Gastroesophageal sphincter (tissue), 4 donors: ENCODE measurements around the gene LRP6. TPM values are rescaled to one million over a fixed set of nuclear protein-coding genes. Genes with fewer than 3 reads are reported as not detected.
A peak's percentile ranks its signal among the peaks of the same experiment; 100 is the strongest.
"Not testable (repeated sequence)": the region's sequence is repeated elsewhere in the genome, so short reads cannot be mapped to it uniquely, and the experiment has no call there.

Experiments used
- ATAC-seq: fragments of 150-250 bp; one replicate; pipeline ENCODE4 v1.9.1; 2016; ENCODE audit warnings: mild to moderate bottlenecking, moderate library complexity
- H3K27ac ChIP-seq, 4 donors: fragments of 200-600 bp; sonication (generic) in 3 of 4; 1 replicate in 3 of 4; 2 replicates in 1 of 4; pipeline ENCODE4 v1.5.1; 2016 to 2019
- H3K27me3 ChIP-seq: fragments of 200-600 bp; sonication (generic); one replicate; pipeline ENCODE4 v1.5.1; 2019
- H3K36me3 ChIP-seq, 2 donors: fragments of 200-600 bp; sonication (generic); one replicate each; pipeline ENCODE4 v1.5.1; 2019; ENCODE audit warnings: control low read depth in 1 of 2
- H3K4me1 ChIP-seq, 3 donors: fragments of 200-600 bp; sonication (generic); 1 replicate in 2 of 3; 2 replicates in 1 of 3; pipeline ENCODE4 v1.5.1; 2016 to 2019; ENCODE audit warnings: control low read depth in 2 of 3
- H3K4me3 ChIP-seq, 2 donors: fragments of 200-600 bp; sonication (generic); one replicate each; pipeline ENCODE4 v1.5.1; 2019; ENCODE audit warnings: mild to moderate bottlenecking in 1 of 2, moderate library complexity in 1 of 2
- H3K9me3 ChIP-seq, 3 donors: fragments of 200-600 bp; sonication (generic); one replicate each; pipeline ENCODE4 v1.5.1; 2017 to 2019; ENCODE audit warnings: control low read depth in 2 of 3
- CTCF ChIP-seq, 4 experiments: fragments of 200-600 bp in 2 of 4; fragments of 450-650 bp in 2 of 4; sonication (generic) in 1 of 4; IDR thresholded peaks; one replicate each; pipeline ENCODE4 v1.5.1; 2017 to 2019; ENCODE audit warnings: antibody characterized with exemption in 4 of 4, mild to moderate bottlenecking in 2 of 4, moderate library complexity in 2 of 4
- EP300 ChIP-seq: sonication (generic); formaldehyde crosslinking; IDR thresholded peaks from one replicate; pipeline ENCODE4 v1.6.1; 2017; ENCODE audit warnings: antibody characterized with exemption, mild to moderate bottlenecking
- POLR2A ChIP-seq, 2 donors: fragments of 450-650 bp; IDR thresholded peaks; one replicate each; pipeline ENCODE4 v1.6.1; 2017; ENCODE audit warnings: antibody characterized with exemption in 2 of 2, mild to moderate bottlenecking in 2 of 2, moderate library complexity in 1 of 2
- POLR2AphosphoS5 ChIP-seq: sonication (generic); formaldehyde crosslinking; IDR thresholded peaks from one replicate; pipeline ENCODE4 v1.6.1; 2017; ENCODE audit warnings: antibody characterized with exemption
- WGBS, 2 donors: methylation state at CpG; one replicate each; pipeline ENCODE4 v1.1.5; 2018; ENCODE audit warnings: low coverage in 1 of 2; 5-methylcytosine and 5-hydroxymethylcytosine counted together
- total RNA-seq, 4 donors: library from RNA; depleted of rRNA; stranded (reverse); fragments of >200 nt; gene quantifications; one replicate each; pipeline ENCODE4 v1.1.0, GENCODE V29; 2016

Gene LRP6
- 10 to 100 TPM; 34.5 to 58.5 (median 42.6) TPM for total RNA-seq

GRCh38 chr12:12266873-12267741 is at the start of gene LRP6:
TSS of gene LRP6 (minus strand) at chr12:12267044. CDS start at chr12:12266735, 309 bp downstream.
- peak; percentile 58 to 67 for TF ChIP-seq POLR2A (IDR thresholded peaks at IDR 0.05)
- peak in 3 of 4 experiments; percentile 12 to 39 (median 21) for TF ChIP-seq CTCF (IDR thresholded peaks at IDR 0.05)
- TF ChIP-seq POLR2AphosphoS5, result peak; percentile 70
- TF ChIP-seq EP300, result no peak
- Histone ChIP-seq H3K4me3 (peak within 1 kb of the TSS; percentile 61 to 66), H3K27ac (peak within 1 kb of the TSS; percentile 88 to 99 (median 99)), H3K27me3 (no peaks in the 10 kb centered on the region), H3K4me1 (peaks cover 0 to 33% (median 0%) of the 10 kb centered on the region in 3 donors), H3K9me3 (no peaks in the 10 kb centered on the region), H3K36me3 (no peaks in the 10 kb centered on the region)
- ATAC-seq, result peak; percentile 96
- 0% methylated on average over 14 of the region's 92 CpGs; no CpG with 5 or more reads in 1 of the 2 donors for WGBS, 2 donors

GRCh38 chr12:12315838-12316237 is 49.0 kb upstream of the LRP6 start:
- Histone ChIP-seq H3K36me3 (no peaks in the 10 kb centered on the region), H3K9me3 (no peaks in the 10 kb centered on the region)

GRCh38 chr12:12310695-12311094 is 43.9 kb upstream of the LRP6 start:
- ATAC-seq, H3K36me3 ChIP-seq: not testable (repeated sequence)

More at GRCh38 chr12:12315838-12316237, 49.0 kb upstream of the LRP6 start:
- no peak for ATAC-seq
- Histone ChIP-seq H3K4me1 (peaks cover 0 to 6% (median 0%) of the 10 kb centered on the region in 3 donors), H3K4me3 (no peak overlapping the region), H3K27me3 (no peaks in the 10 kb centered on the region), H3K27ac (no peak overlapping the region)
- no peak for TF ChIP-seq CTCF (IDR thresholded peaks at IDR 0.05)

GRCh38 chr12:12305568-12306300 is 38.9 kb upstream of the LRP6 start:
- WGBS, 2 donors, result 89 to 96% methylated on average over 4 to 7 of the region's 7 CpGs
- TF ChIP-seq CTCF (IDR thresholded peaks at IDR 0.05) (no peak), EP300 (no peak), POLR2AphosphoS5 (no peak), POLR2A (IDR thresholded peaks at IDR 0.05) (no peak)

More at GRCh38 chr12:12310695-12311094, 43.9 kb upstream of the LRP6 start:
- not testable (repeated sequence) for H3K27ac ChIP-seq, H3K4me3 ChIP-seq, H3K9me3 ChIP-seq, H3K27me3 ChIP-seq, H3K4me1 ChIP-seq
- 88 to 89% methylated on average over 2 to 9 of the region's 10 CpGs for WGBS, 2 donors

GRCh38 chr12:12302976-12303375 is 36.1 kb upstream of the LRP6 start:
- no peak overlapping the region for H3K27ac ChIP-seq
- TF ChIP-seq POLR2A (IDR thresholded peaks at IDR 0.05), result no peak
- no peak for TF ChIP-seq EP300
- TF ChIP-seq POLR2AphosphoS5, result no peak
- TF ChIP-seq CTCF (IDR thresholded peaks at IDR 0.05), result no peak
- no peaks in the 10 kb centered on the region for H3K27me3 ChIP-seq
- 95 to 100% methylated on average over 2 of the region's 2 CpGs for WGBS, 2 donors
- no peaks in the 10 kb centered on the region for H3K9me3 ChIP-seq
- H3K4me1 ChIP-seq, result no peaks in the 10 kb centered on the region
- H3K36me3 ChIP-seq, result no peaks in the 10 kb centered on the region
- no peak for ATAC-seq
- no peak overlapping the region for H3K4me3 ChIP-seq

More at GRCh38 chr12:12305568-12306300, 38.9 kb upstream of the LRP6 start:
- H3K36me3 ChIP-seq, result no peaks in the 10 kb centered on the region
- no peaks in the 10 kb centered on the region for H3K9me3 ChIP-seq
- no peak for ATAC-seq
- H3K4me1 ChIP-seq, result no peaks in the 10 kb centered on the region
- no peak overlapping the region for H3K27ac ChIP-seq
- no peaks in the 10 kb centered on the region for H3K27me3 ChIP-seq
- H3K4me3 ChIP-seq, result no peak overlapping the region
